H9 (cell line): Measurements from ENCODE around the gene KDM3A. TPM values are rescaled to one million over a fixed set of nuclear protein-coding genes. Genes with fewer than 3 reads are reported as not detected.

Experiments used
- DNase-seq: peaks from one replicate; pipeline ENCODE4 v3.0.0-alpha.2; 2017
- H2AFZ ChIP-seq: one replicate; pipeline ENCODE4 v1.6.1; 2013; ENCODE audit warnings: mild to moderate bottlenecking, low read length, control low read depth, moderate library complexity
- H2AK5ac ChIP-seq: 2 replicates; pipeline ENCODE4 v1.6.1; 2013; ENCODE audit warnings: low read length, control low read depth, mixed read lengths; ENCODE audit not compliant: insufficient read length
- H2BK120ac ChIP-seq: one replicate; pipeline ENCODE4 v1.6.1; 2013; ENCODE audit warnings: low read depth, mild to moderate bottlenecking, low read length, control low read depth, inconsistent platforms; ENCODE audit not compliant: poor library complexity, severe bottlenecking
- H2BK12ac ChIP-seq: 2 replicates; pipeline ENCODE4 v1.6.1; 2013; ENCODE audit warnings: low read length, control low read depth, mixed read lengths, low read depth; ENCODE audit not compliant: insufficient read length
- H2BK15ac ChIP-seq: 2 replicates; pipeline ENCODE4 v1.6.1; 2013; ENCODE audit warnings: low read depth, low read length, control low read depth
- H2BK20ac ChIP-seq: one replicate; pipeline ENCODE4 v1.6.1; 2013; ENCODE audit warnings: low read depth, mild to moderate bottlenecking, low read length, control low read depth, inconsistent platforms; ENCODE audit not compliant: poor library complexity, severe bottlenecking
- H2BK5ac ChIP-seq: 2 replicates; pipeline ENCODE4 v1.6.1; 2013; ENCODE audit warnings: low read length, control low read depth, mixed read lengths; ENCODE audit not compliant: insufficient read length
- H3K14ac ChIP-seq: 2 replicates; pipeline ENCODE4 v1.6.1; 2013; ENCODE audit warnings: low read length, control low read depth; ENCODE audit not compliant: insufficient read depth
- H3K18ac ChIP-seq: 2 replicates; pipeline ENCODE4 v1.6.1; 2013; ENCODE audit warnings: low read depth, mild to moderate bottlenecking, mixed read lengths, low read length, control low read depth; ENCODE audit not compliant: insufficient read length
- H3K23ac ChIP-seq: 2 replicates; pipeline ENCODE4 v1.6.1; 2013; ENCODE audit warnings: low read length, control low read depth, mixed read lengths, low read depth; ENCODE audit not compliant: insufficient read length
- H3K23me2 ChIP-seq: 2 replicates; pipeline ENCODE4 v1.6.1; 2013; ENCODE audit warnings: low read depth, mild to moderate bottlenecking, mixed read lengths, low read length, control low read depth; ENCODE audit not compliant: insufficient read length, poor library complexity, severe bottlenecking
- H3K27ac ChIP-seq: 2 replicates; pipeline ENCODE4 v1.5.1; 2013; ENCODE audit warnings: low read length, control low read depth, mixed read lengths, low read depth; ENCODE audit not compliant: insufficient read length
- H3K27me3 ChIP-seq: 2 replicates; pipeline ENCODE4 v1.6.1; 2013; ENCODE audit warnings: low read length, control low read depth, inconsistent platforms; ENCODE audit not compliant: insufficient read depth
- H3K4ac ChIP-seq: 2 replicates; pipeline ENCODE4 v1.6.1; 2013; ENCODE audit warnings: low read depth, mild to moderate bottlenecking, control low read depth, inconsistent platforms, low read length, moderate library complexity
- H3K4me1 ChIP-seq: 2 replicates; pipeline ENCODE4 v1.6.1; 2013; ENCODE audit warnings: low read length, control low read depth, inconsistent platforms; ENCODE audit not compliant: insufficient read depth
- H3K4me2 ChIP-seq: 2 replicates; pipeline ENCODE4 v1.6.1; 2013; ENCODE audit warnings: low read length, control low read depth, mixed read lengths; ENCODE audit not compliant: insufficient read length, insufficient read depth
- H3K56ac ChIP-seq: 2 replicates; pipeline ENCODE4 v1.6.1; 2013; ENCODE audit warnings: low read depth, mild to moderate bottlenecking, mixed read lengths, low read length, control low read depth; ENCODE audit not compliant: insufficient read length
- H3K79me1 ChIP-seq: 2 replicates; pipeline ENCODE4 v1.6.1; 2013; ENCODE audit warnings: low read depth, mild to moderate bottlenecking, moderate library complexity, low read length, control low read depth, inconsistent platforms; ENCODE audit not compliant: insufficient read depth, poor library complexity, severe bottlenecking
- H3K79me2 ChIP-seq: 2 replicates; pipeline ENCODE4 v1.6.1; 2013; ENCODE audit warnings: low read length, control low read depth, inconsistent platforms; ENCODE audit not compliant: insufficient read depth
- H3K9ac ChIP-seq: 2 replicates; pipeline ENCODE4 v1.6.1; 2013; ENCODE audit warnings: low read length, control low read depth, mixed read lengths; ENCODE audit not compliant: insufficient read length; ENCODE audit errors: extremely low read depth
- H3K9me3 ChIP-seq: one replicate; pipeline ENCODE4 v1.6.1; 2013; ENCODE audit warnings: low read depth, low read length, inconsistent platforms; ENCODE audit not compliant: control insufficient read depth
- H3T11ph ChIP-seq: one replicate; pipeline ENCODE4 v1.6.1; 2013; ENCODE audit warnings: mild to moderate bottlenecking, low read length, control low read depth, inconsistent platforms
- H4K20me1 ChIP-seq: one replicate; pipeline ENCODE4 v1.6.1; 2013; ENCODE audit not compliant: control insufficient read depth, insufficient read length, insufficient read depth
- H4K5ac ChIP-seq: 2 replicates; pipeline ENCODE4 v1.6.1; 2013; ENCODE audit warnings: low read depth, mild to moderate bottlenecking, mixed read lengths, low read length, control low read depth; ENCODE audit not compliant: insufficient read length
- H4K8ac ChIP-seq: replicated peaks from 2 replicates; pipeline ENCODE4 v1.6.1; 2013; ENCODE audit warnings: low read length, control low read depth, mixed read lengths, low read depth; ENCODE audit not compliant: insufficient read length
- H4K91ac ChIP-seq: 2 replicates; pipeline ENCODE4 v1.6.1; 2013; ENCODE audit warnings: low read depth, mild to moderate bottlenecking, moderate library complexity, mixed read lengths, low read length, control low read depth; ENCODE audit not compliant: insufficient read length
- H3K27ac Mint-ChIP-seq, 3 experiments: 2 replicates in 2 of 3; 3 replicates in 1 of 3; pipeline ENCODE4 v1.8.0; 2020 to 2021; ENCODE audit warnings: mixed read lengths in 3 of 3, mild to moderate bottlenecking in 1 of 3, moderate library complexity in 1 of 3
- H3K27me3 Mint-ChIP-seq: 2 replicates; pipeline ENCODE4 v1.8.0; 2021; ENCODE audit warnings: low read depth, mild to moderate bottlenecking, moderate library complexity, mixed read lengths
- H3K36me3 Mint-ChIP-seq, 3 experiments: 2 replicates in 2 of 3; 3 replicates in 1 of 3; pipeline ENCODE4 v1.8.0; 2020 to 2021; ENCODE audit warnings: low read depth in 3 of 3, mixed read lengths in 3 of 3; ENCODE audit not compliant: insufficient read depth in 1 of 3
- H3K4me1 Mint-ChIP-seq, 2 experiments: 2 replicates each; pipeline ENCODE4 v1.8.0; 2020; ENCODE audit warnings: mixed read lengths in 2 of 2
- H3K4me3 Mint-ChIP-seq, 2 experiments: 2 replicates in 1 of 2; 3 replicates in 1 of 2; pipeline ENCODE4 v1.8.0; 2020 to 2021; ENCODE audit warnings: mild to moderate bottlenecking in 2 of 2, mixed read lengths in 2 of 2, moderate library complexity in 1 of 2
- H3K9me3 Mint-ChIP-seq, 2 experiments: 2 replicates in 1 of 2; 3 replicates in 1 of 2; pipeline ENCODE4 v1.8.0; 2020; ENCODE audit warnings: mild to moderate bottlenecking in 2 of 2, mixed read lengths in 2 of 2, moderate library complexity in 1 of 2
- CTCF ChIP-seq: fragments of 200-600 bp; sonication (generic); conservative IDR thresholded peaks from 3 replicates; pipeline ENCODE4 v1.8.0; 2021; ENCODE audit warnings: antibody characterized with exemption, mild to moderate bottlenecking
- WGBS: extraction: QIAGEN DNeasy Blood & Tissue Kit; methylation state at CpG from one replicate; pipeline ENCODE4 v1.1.7; 2013; ENCODE audit warnings: missing lambda C conversion rate, low lambda C conversion rate, mixed read lengths; ENCODE audit not compliant: insufficient read length; ENCODE audit errors: extremely low coverage; 5-methylcytosine and 5-hydroxymethylcytosine counted together
- total RNA-seq: library from RNA; stranded (reverse); gene quantifications from 2 replicates; pipeline ENCODE4 v1.2.1, GENCODE V29; 2021

The KDM3A gene
- total RNA-seq, 1 experiment from 2014 or later = 28.1 TPM

- WGBS = no CpG with 5 or more reads among the region's 3 CpGs
- H2AK5ac ChIP-seq = no peak overlapping the region
- peaks cover 39 to 55% of the 10 kb centered on the region in 2 experiments for H3K9me3 Mint-ChIP-seq
Measured at GRCh38 chr2:86533589-86533988, 92.4 kb downstream of the KDM3A start.

More at GRCh38 chr2:86533589-86533988, 92.4 kb downstream of the KDM3A start:
- no peak overlapping the region for H3K4me3 Mint-ChIP-seq
- Histone ChIP-seq H3K4me2 (no peak overlapping the region), H3K23me2 (no peaks in the 10 kb centered on the region), H3K27me3 (no peaks in the 10 kb centered on the region), H3K14ac (no peak overlapping the region), H4K5ac (no peak overlapping the region), H2BK20ac (no peak overlapping the region), H4K8ac (no peak overlapping the region), H4K91ac (no peak overlapping the region), H2BK5ac (no peak overlapping the region), H2BK15ac (no peak overlapping the region), H3K4ac (no peak overlapping the region), H3K27ac (no peak overlapping the region), H3K56ac (no peak overlapping the region), H3T11ph (no peak overlapping the region), H3K4me1 (no peaks in the 10 kb centered on the region), H4K20me1 (no peaks in the 10 kb centered on the region), H3K9me3 (no peaks in the 10 kb centered on the region), H3K23ac (no peak overlapping the region), H3K9ac (no peak overlapping the region), H2AFZ (no peak overlapping the region), H3K18ac (no peak overlapping the region), H3K79me2 (no peaks in the 10 kb centered on the region), H2BK12ac (no peak overlapping the region), H3K79me1 (no peaks in the 10 kb centered on the region), H2BK120ac (no peak overlapping the region)
- DNase-seq = no peak
- H3K36me3 Mint-ChIP-seq = peaks cover 26 to 40% (median 33%) of the 10 kb centered on the region in 3 experiments
- TF ChIP-seq CTCF = no peak
- H3K27me3 Mint-ChIP-seq = no peaks in the 10 kb centered on the region; the same call in 1 of the 2 replicates
- no peak overlapping the region for H3K27ac Mint-ChIP-seq
- no peaks in the 10 kb centered on the region for H3K4me1 Mint-ChIP-seq
